HCT116 (cell line): ENCODE measurements around the gene OR7G2. TPM values are rescaled to one million over a fixed set of nuclear protein-coding genes. Genes with fewer than 3 reads are reported as not detected.

Experiments
- ATAC-seq: fragments of 200-7000 bp; cut with Tn5 transposase; 2 replicates; pipeline ENCODE4 v1.9.1; 2020; ENCODE audit warnings: mild to moderate bottlenecking, moderate library complexity
- BruUV-seq: library from RNA; stranded (reverse); fragments of 400-500 nt; replicated peaks from 2 replicates; lab custom pipeline; 2021; lab: Mats Ljungman, UMichigan
- CTCF ChIA-PET: fragments of 300-600 bp; sonication (Branson Sonifier 250); formaldehyde crosslinking; loops from one replicate; lab custom pipeline; 2021; ENCODE audit warnings: antibody characterized with exemption; lab: Charles Lee
- POLR2A ChIA-PET: fragments of 300-600, 350-600 bp; sonication (Branson Sonifier 250); formaldehyde crosslinking; loops from one replicate; lab custom pipeline; 2021; ENCODE audit warnings: antibody characterized with exemption; lab: Charles Lee
- RAD21 ChIA-PET, 2 experiments: fragments of 300-600 bp; sonication (Branson Sonifier 250); formaldehyde crosslinking; loops; one replicate each; lab custom pipeline; 2023; ENCODE audit warnings: low total read pairs in 2 of 2; ENCODE audit not compliant: uncharacterized antibody in 2 of 2, unreplicated experiment in 2 of 2, low non-redundant PET in 1 of 2; lab: Charles Lee
- DNase-seq: peaks from one replicate; pipeline ENCODE4 v3.0.0-alpha.2; 2010; ENCODE audit warnings: low read depth, low spot score
- H2AFZ ChIP-seq: fragments of 200-600 bp; shearing (Covaris generic), sonication (generic); 2 replicates; pipeline ENCODE4 v1.6.1; 2017; ENCODE audit warnings: low read depth, mixed run types, mixed read lengths, antibody characterized with exemption, low read length; ENCODE audit not compliant: poor library complexity, severe bottlenecking
- H3K27ac ChIP-seq: 2 replicates; pipeline ENCODE4 v1.5.1; 2012; ENCODE audit warnings: low read depth, low read length
- H3K27me3 ChIP-seq: fragments of 200-600 bp; sonication (generic); 2 replicates; pipeline ENCODE4 v1.6.1; 2016; ENCODE audit warnings: mixed run types, low read length, mixed read lengths; ENCODE audit not compliant: insufficient read depth
- H3K36me3 ChIP-seq, 2 experiments: fragments of 200-500 bp in 1 of 2; fragments of 200-600 bp in 1 of 2; sonication (Bioruptor generic) in 1 of 2; sonication (generic) in 1 of 2; 2 replicates each; pipeline versions ENCODE4 v1.5.1 to v1.6.1; 2014 to 2016; ENCODE audit warnings: low read length in 2 of 2, inconsistent platforms in 1 of 2, mixed read lengths in 1 of 2, mixed run types in 1 of 2; ENCODE audit not compliant: insufficient read depth in 2 of 2, control insufficient read depth in 1 of 2
- H3K4me1 ChIP-seq, 2 experiments: fragments of 200-600 bp in 1 of 2; sonication (generic) in 1 of 2; 2 replicates each; pipeline versions ENCODE4 v1.5.1 to v1.6.1; 2012 to 2017; ENCODE audit warnings: low read length in 2 of 2, inconsistent platforms in 1 of 2, mild to moderate bottlenecking in 1 of 2, mixed read lengths in 1 of 2, mixed run types in 1 of 2, moderate library complexity in 1 of 2; ENCODE audit not compliant: insufficient read depth in 2 of 2, control insufficient read depth in 1 of 2
- H3K4me2 ChIP-seq: fragments of 200-600 bp; sonication (generic); 2 replicates; pipeline ENCODE4 v1.6.1; 2017; ENCODE audit warnings: mixed run types, low read length, mixed read lengths
- H3K4me3 ChIP-seq, 2 experiments: fragments of 200-600 bp in 1 of 2; sonication (generic) in 1 of 2; replicated peaks in 1 of 2; 2 replicates each; pipeline ENCODE4 v1.5.1; 2011 to 2016; ENCODE audit warnings: low read length in 2 of 2, control low read depth in 1 of 2, low read depth in 1 of 2, mild to moderate bottlenecking in 1 of 2, mixed read lengths in 1 of 2, mixed run types in 1 of 2
- H3K79me2 ChIP-seq: fragments of 200-600 bp; sonication (generic); 2 replicates; pipeline ENCODE4 v1.6.1; 2017; ENCODE audit warnings: mild to moderate bottlenecking, mixed run types, low read length, moderate library complexity, mixed read lengths; ENCODE audit not compliant: insufficient read depth
- H3K9ac ChIP-seq: fragments of 200-600 bp; sonication (generic); 2 replicates; pipeline ENCODE4 v1.6.1; 2016; ENCODE audit warnings: low read length, mixed read lengths
- H3K9me2 ChIP-seq: fragments of 200-600 bp; sonication (generic), shearing (Covaris generic); 2 replicates; pipeline ENCODE4 v1.6.1; 2017; ENCODE audit warnings: mixed run types, mild to moderate bottlenecking, moderate library complexity; ENCODE audit not compliant: insufficient read depth
- H3K9me3 ChIP-seq, 2 experiments: fragments of 200-500 bp in 1 of 2; fragments of 200-600 bp in 1 of 2; sonication (Bioruptor generic) in 1 of 2; sonication (generic) in 1 of 2; 2 replicates each; pipeline ENCODE4 v1.6.1; 2014 to 2017; ENCODE audit warnings: low read length in 2 of 2, mixed read lengths in 2 of 2, inconsistent platforms in 1 of 2, low read depth in 1 of 2, mild to moderate bottlenecking in 1 of 2, mixed run types in 1 of 2, moderate library complexity in 1 of 2; ENCODE audit not compliant: control insufficient read depth in 1 of 2, insufficient read depth in 1 of 2
- H4K20me1 ChIP-seq: fragments of 200-600 bp; sonication (generic), shearing (Covaris generic); 2 replicates; pipeline ENCODE4 v1.6.1; 2017; ENCODE audit warnings: mixed run types, mild to moderate bottlenecking, moderate library complexity; ENCODE audit not compliant: insufficient read depth
- ATF3 ChIP-seq: IDR thresholded peaks from 2 replicates; pipeline ENCODE4 v1.6.1; 2012
- CBX3 ChIP-seq: IDR thresholded peaks from 2 replicates; pipeline ENCODE4 v1.6.1; 2012; ENCODE audit warnings: low read depth
- CEBPB ChIP-seq: IDR thresholded peaks from 2 replicates; pipeline ENCODE4 v1.6.1; 2012; ENCODE audit warnings: low read depth
- CTCF ChIP-seq, 3 experiments: fragments of 200-600 bp in 1 of 3; sonication (generic) in 1 of 3; IDR thresholded peaks in 2 of 3; conservative IDR thresholded peaks in 1 of 3; 2 replicates each; pipeline ENCODE4 v1.5.1; 2012 to 2017; ENCODE audit warnings: low read depth in 2 of 3, low read length in 2 of 3, antibody characterized with exemption in 1 of 3, borderline replicate concordance in 1 of 3, control low read depth in 1 of 3, mild to moderate bottlenecking in 1 of 3, mixed read lengths in 1 of 3, mixed run types in 1 of 3, moderate library complexity in 1 of 3; ENCODE audit not compliant: insufficient read depth in 1 of 3
- ELF1 ChIP-seq: IDR thresholded peaks from 2 replicates; pipeline ENCODE4 v1.6.1; 2012; ENCODE audit warnings: low read depth, borderline replicate concordance
- EZH2 ChIP-seq: fragments of 200-600 bp; sonication (generic); IDR thresholded peaks from 2 replicates; pipeline ENCODE4 v1.6.1; 2017; ENCODE audit warnings: antibody characterized with exemption, mixed run types
- EZH2phosphoT487 ChIP-seq: fragments of 200-600 bp; IDR thresholded peaks from 2 replicates; pipeline ENCODE4 v1.6.1; 2018; ENCODE audit warnings: antibody characterized with exemption, borderline replicate concordance
- MAX ChIP-seq: IDR thresholded peaks from 2 replicates; pipeline ENCODE4 v1.6.1; 2012
- POLR2A ChIP-seq: IDR thresholded peaks from 2 replicates; pipeline ENCODE4 v1.7.0; 2011; ENCODE audit warnings: borderline replicate concordance; ENCODE audit not compliant: insufficient read depth, insufficient read length; ENCODE audit errors: extremely low read depth
- RAD21 ChIP-seq: IDR thresholded peaks from 2 replicates; pipeline ENCODE4 v1.6.1; 2012; ENCODE audit warnings: low read depth, mild to moderate bottlenecking
- REST ChIP-seq: IDR thresholded peaks from 2 replicates; pipeline ENCODE4 v1.6.1; 2012; ENCODE audit warnings: low read depth
- SRF ChIP-seq: IDR thresholded peaks from 2 replicates; pipeline ENCODE4 v1.6.1; 2012; ENCODE audit warnings: low read depth
- TCF7L2 ChIP-seq: IDR thresholded peaks from 2 replicates; pipeline ENCODE4 v1.7.0; 2011; ENCODE audit warnings: borderline replicate concordance, inconsistent platforms; ENCODE audit not compliant: insufficient read depth, insufficient read length; ENCODE audit errors: extremely low read depth
- YY1 ChIP-seq: IDR thresholded peaks from 2 replicates; pipeline ENCODE4 v1.6.1; 2011; ENCODE audit warnings: low read length, low read depth, moderate library complexity, mild to moderate bottlenecking; ENCODE audit not compliant: insufficient replicate concordance; ENCODE audit errors: extremely low read depth
- ZBTB33 ChIP-seq: IDR thresholded peaks from 2 replicates; pipeline ENCODE4 v1.6.1; 2011; ENCODE audit warnings: mild to moderate bottlenecking, low read length, moderate library complexity; ENCODE audit not compliant: insufficient replicate concordance; ENCODE audit errors: extremely low read depth
- ZFX ChIP-seq: fragments of 450-650 bp; IDR thresholded peaks from 2 replicates; pipeline ENCODE4 v1.6.1; 2017
- ZNF274 ChIP-seq: fragments of 200-500 bp; sonication (Bioruptor generic); IDR thresholded peaks from 2 replicates; pipeline ENCODE4 v1.6.1; 2014; ENCODE audit warnings: mild to moderate bottlenecking, low read depth, low read length, inconsistent platforms
- intact Hi-C: fragments of 100-400 bp; cut with micrococcal nuclease; formaldehyde crosslinking; loops from 2 replicates; pipeline ENCODE4 v1.10.0; 2022
- total RNA-seq: library from RNA; stranded (reverse); gene quantifications from one replicate; pipeline ENCODE4 v1.2.1, GENCODE V29; 2021; ENCODE audit not compliant: unreplicated experiment

The OR7G2 gene
- total RNA-seq, 1 experiment from 2014 or later: not detected

GRCh38 chr19:9139609-9140158 is 32.4 kb upstream of the OR7G2 start:
- Histone ChIP-seq H2AFZ (peak overlapping the region; percentile 97), H3K4me3 (peak overlapping the region; percentile 90 to 99), H3K4me2 (peak overlapping the region; percentile 95), H3K9me2 (no peaks in the 10 kb centered on the region), H3K79me2 (peaks cover 45% of the 10 kb centered on the region), H3K4me1 (peaks cover 4 to 9% of the 10 kb centered on the region in 2 experiments; a peak in 2 of 4 replicates), H3K27me3 (no peaks in the 10 kb centered on the region), H3K36me3 (peaks cover 0 to 14% of the 10 kb centered on the region in 2 experiments; a peak in 1 of 4 replicates), H3K9me3 (peaks cover 4 to 18% of the 10 kb centered on the region in 2 experiments)
- CTCF ChIA-PET: no interaction called here
- TSS peak; percentile 76 for BruUV-seq
- RAD21 ChIA-PET: no interaction called here
- no peak for DNase-seq
- intact Hi-C loops: loop anchor here (5.0 to 10.0 kb wide), 7 partner anchors 173 to 1248 kb away; partner anchors contain the start of genes ZNF266 and ZNF561
- TF ChIP-seq TCF7L2 (no peak), ZFX (no peak), ATF3 (no peak), EZH2 (no peak), CBX3 (no peak; the same call in 1 of the 2 replicates), YY1 (no peak), POLR2A (no peak), EZH2phosphoT487 (no peak), CTCF (IDR thresholded peaks at IDR 0.05 in 2 of 3, conservative IDR thresholded peaks at IDR 0.05 in 1 of 3; ENCODE audit: borderline replicate concordance in 1 of 3, insufficient read depth in 1 of 3, low read depth in 2 of 3, low read length in 2 of 3) (no peak), REST (no peak), ZNF274 (no peak), SRF (no peak), ELF1 (no peak), ZBTB33 (no peak), MAX (no peak; the same call in 1 of the 2 replicates), CEBPB (no peak), RAD21 (no peak)
- TF ChIP-seq, all 23 proteins: peak for 0
- H3K27ac ChIP-seq: peak overlapping the region; percentile 54
- peak; percentile 9 for ATAC-seq
- POLR2A ChIA-PET: no interaction called here
- H4K20me1 ChIP-seq: no peaks in the 10 kb centered on the region
- H3K9ac ChIP-seq: peak overlapping the region; percentile 99
